Tibial artery (tissue), 4 donors: ENCODE measurements around the gene YBX1.

Experiments used
- DNase-seq, 2 donors: peaks; one replicate each; pipeline ENCODE4 v3.0.0-alpha.2; 2019
- H3K27ac ChIP-seq, 2 donors: fragments of 200-600 bp; sonication (generic) in 1 of 2; 1 replicate in 1 of 2; 2 replicates in 1 of 2; pipeline ENCODE4 v1.5.1; 2018 to 2019; ENCODE audit warnings: mild to moderate bottlenecking in 1 of 2
- H3K27me3 ChIP-seq, 2 donors: fragments of 200-600 bp; sonication (generic) in 1 of 2; one replicate each; pipeline versions ENCODE4 v1.5.1 to v1.6.0; 2016 to 2019
- H3K36me3 ChIP-seq, 3 donors: fragments of 200-600 bp; sonication (generic) in 2 of 3; one replicate each; pipeline ENCODE4 v1.5.1; 2016 to 2019; ENCODE audit warnings: mild to moderate bottlenecking in 2 of 3
- H3K4me1 ChIP-seq, 4 donors: fragments of 200-600 bp; sonication (generic) in 2 of 4; 1 replicate in 3 of 4; 2 replicates in 1 of 4; pipeline ENCODE4 v1.5.1; 2016 to 2019
- H3K4me3 ChIP-seq, 2 donors: fragments of 200-600 bp; sonication (generic) in 1 of 2; 1 replicate in 1 of 2; 2 replicates in 1 of 2; pipeline ENCODE4 v1.5.1; 2018 to 2019; ENCODE audit warnings: mild to moderate bottlenecking in 2 of 2
- H3K9me3 ChIP-seq, 3 donors: fragments of 200-600 bp; sonication (generic) in 1 of 3; one replicate each; pipeline ENCODE4 v1.5.1; 2016 to 2019
- CTCF ChIP-seq, 2 experiments: fragments of 200-600 bp in 1 of 2; fragments of 450-650 bp in 1 of 2; IDR thresholded peaks; one replicate each; pipeline ENCODE4 v1.5.1; 2017 to 2019; ENCODE audit warnings: antibody characterized with exemption in 2 of 2, mild to moderate bottlenecking in 1 of 2, moderate library complexity in 1 of 2
- intact Hi-C: fragments of 100-400 bp; cut with DNase I; formaldehyde crosslinking; loops from one replicate; pipeline ENCODE4 v1.15.0; 2023; ENCODE audit warnings: low total_unique reads

Gene YBX1

GRCh38 chr1:42738678-42739226, 56.5 kb downstream of the YBX1 start:
- DNase-seq: no peak
- no peaks in the 10 kb centered on the region for H3K36me3 ChIP-seq
- no peak overlapping the region for H3K27ac ChIP-seq
- no peaks in the 10 kb centered on the region for H3K4me1 ChIP-seq
- TF ChIP-seq CTCF (IDR thresholded peaks at IDR 0.05): no peak
- no peaks in the 10 kb centered on the region for H3K27me3 ChIP-seq
- intact Hi-C loops: no loop called here
- H3K9me3 ChIP-seq: no peaks in the 10 kb centered on the region
- no peak overlapping the region for H3K4me3 ChIP-seq

- Histone ChIP-seq H3K36me3 (peaks cover 0 to 2% (median 0%) of the 10 kb centered on the region in 3 donors), H3K4me1 (no peaks in the 10 kb centered on the region), H3K9me3 (no peaks in the 10 kb centered on the region), H3K4me3 (no peak within 1 kb of the TSS), H3K27ac (no peak within 1 kb of the TSS), H3K27me3 (no peaks in the 10 kb centered on the region)
- TF ChIP-seq CTCF (IDR thresholded peaks at IDR 0.05): no peak
- no peak for DNase-seq
- intact Hi-C loops: loop anchor here (10.0 kb wide), 1 partner anchor 155 kb away; no protein-coding TSS in a partner anchor
Observed at GRCh38 chr1:42739753-42740700, 57.8 kb downstream of the YBX1 start, which contains the start of gene CLDN19. TSS of gene CLDN19 (minus strand) at chr1:42740236. CDS start at chr1:42740063, 173 bp downstream.

- no peak for TF ChIP-seq CTCF (IDR thresholded peaks at IDR 0.05)
- H3K27ac ChIP-seq: no peak overlapping the region
Observed at GRCh38 chr1:42740851-42741580, 58.8 kb downstream of the YBX1 start.

GRCh38 chr1:42741706-42742105, 59.5 kb downstream of the YBX1 start:
- H3K4me1 ChIP-seq: no peaks in the 10 kb centered on the region
- no peak for TF ChIP-seq CTCF (IDR thresholded peaks at IDR 0.05)
- no peak overlapping the region for H3K27ac ChIP-seq
- peak in 1 of 2 donors; percentile 28 for DNase-seq
- H3K4me3 ChIP-seq: no peak overlapping the region
- H3K27me3 ChIP-seq: no peaks in the 10 kb centered on the region
- peaks cover 4 to 19% (median 12%) of the 10 kb centered on the region in 3 donors for H3K36me3 ChIP-seq
- intact Hi-C loops: loop anchor here (10.0 kb wide), 1 partner anchor 157 kb away; no protein-coding TSS in a partner anchor
- no peaks in the 10 kb centered on the region for H3K9me3 ChIP-seq

More at GRCh38 chr1:42740851-42741580, 58.8 kb downstream of the YBX1 start:
- H3K36me3 ChIP-seq: peaks cover 0 to 12% (median 5%) of the 10 kb centered on the region in 3 donors
- peak in 1 of 2 donors; percentile 51 for DNase-seq
- H3K4me1 ChIP-seq: no peaks in the 10 kb centered on the region
- no peaks in the 10 kb centered on the region for H3K27me3 ChIP-seq
- H3K4me3 ChIP-seq: no peak overlapping the region
- intact Hi-C loops: loop anchor here (10.0 kb wide), 1 partner anchor 156 kb away; no protein-coding TSS in a partner anchor
- no peaks in the 10 kb centered on the region for H3K9me3 ChIP-seq

GRCh38 chr1:42742141-42742540, 59.9 kb downstream of the YBX1 start:
- H3K36me3 ChIP-seq: peaks cover 4 to 23% (median 15%) of the 10 kb centered on the region in 3 donors
- no peaks in the 10 kb centered on the region for H3K4me1 ChIP-seq
- intact Hi-C loops: loop anchor here (10.0 kb wide), 1 partner anchor 157 kb away; no protein-coding TSS in a partner anchor
- H3K27me3 ChIP-seq: no peaks in the 10 kb centered on the region
- H3K9me3 ChIP-seq: no peaks in the 10 kb centered on the region
- H3K4me3 ChIP-seq: no peak overlapping the region
- TF ChIP-seq CTCF (IDR thresholded peaks at IDR 0.05): no peak
- no peak for DNase-seq
- no peak overlapping the region for H3K27ac ChIP-seq
